ENCODE results near the gene PABPN1L. TPM values are rescaled to one million over a fixed set of nuclear protein-coding genes. Genes with fewer than 3 reads are reported as not detected.

Gene PABPN1L
- total and polyA plus RNA-seq, 2 of the 8 experiments (the other 6 are each of a cell fraction or from before 2014, with no cell fraction given): not detected

- no peak overlapping the region for H2BK120ac ChIP-seq (replicated peaks; ENCODE audit: low read depth, low read length)
- WGBS, 2 experiments (ENCODE audit: extremely low coverage in 1 of 2, insufficient coverage in 1 of 2, insufficient read length in 1 of 2, insufficient replicate concordance in 2 of 2, low coverage in 1 of 2, low lambda C conversion rate in 2 of 2, missing lambda C conversion rate in 1 of 2): 82% methylated on average over 23 of the region's 25 CpGs; no CpG with 5 or more reads in 1 of the 2 experiments
- H3K56ac ChIP-seq (replicated peaks; ENCODE audit: insufficient read length, low read depth, low read length): no peak overlapping the region
- H3K79me1 ChIP-seq (ENCODE audit: low read depth, low read length): peaks cover 4% of the 10 kb centered on the region; the same call in 1 of the 2 replicates
- no peak overlapping the region for H4K5ac ChIP-seq (ENCODE audit: insufficient read length, low read depth, low read length)
- TF ChIP-seq TEAD4 (IDR thresholded peaks at IDR 0.05; ENCODE audit: low read depth, low read length) (no peak), TCF12 (IDR thresholded peaks at IDR 0.05; ENCODE audit: low read depth, low read length) (no peak), BRCA1 (IDR thresholded peaks at IDR 0.05; ENCODE audit: low read depth, low read length) (no peak), BCL11A (IDR thresholded peaks at IDR 0.05; ENCODE audit: low read depth in 2 of 2, low read length in 2 of 2) (no peak), RXRA (IDR thresholded peaks at IDR 0.05; ENCODE audit: insufficient read depth, low read depth, low read length) (no peak), MAFK (IDR thresholded peaks at IDR 0.05; ENCODE audit: low read depth, low read length) (no peak), KDM4A (IDR thresholded peaks at IDR 0.05; ENCODE audit: low read depth, low read length, severe bottlenecking) (no peak), CEBPB (IDR thresholded peaks at IDR 0.05; ENCODE audit: low read depth, low read length) (no peak)
- no peak overlapping the region for H2BK20ac ChIP-seq (ENCODE audit: low read length)
- H3K18ac ChIP-seq (ENCODE audit: extremely low read depth, low read length): no peak overlapping the region
- ChIA-PET CTCF (ENCODE audit: partially characterized antibody) (interaction anchor here (1.2 kb wide), 1 partner anchor 53 kb away, joined by 3 read pairs; no protein-coding TSS in a partner anchor), POLR2A (ENCODE audit: partially characterized antibody) (interaction anchor here (1.8 kb wide), 1 partner anchor 53 kb away, joined by 5 read pairs; no protein-coding TSS in a partner anchor)
- H3K4me3 ChIP-seq (ENCODE audit: extremely low read depth in 1 of 4, insufficient read depth in 2 of 4, low read depth in 3 of 4, low read length in 4 of 4): no peak overlapping the region
- H3K79me2 ChIP-seq (ENCODE audit: control insufficient read depth in 1 of 2, insufficient read depth in 2 of 2, low read length in 2 of 2): 0 out of 4 replicates have a peak, but pooled peaks cover 0 to 6% of the 10 kb centered on the region in 2 experiments
- no peak overlapping the region for H3K4me2 ChIP-seq (ENCODE audit: insufficient read depth in 1 of 2, low read depth in 2 of 2, low read length in 2 of 2)
- no peak for FAIRE-seq
- H3K9ac ChIP-seq (replicated peaks in 1 of 4; ENCODE audit: extremely low read depth in 1 of 4, low read depth in 3 of 4, low read length in 3 of 4): no peak overlapping the region
- H3K27ac ChIP-seq (ENCODE audit: low read depth, low read length): no peak overlapping the region
- H2BK5ac ChIP-seq (ENCODE audit: low read depth, low read length): no peak overlapping the region
- DNase-seq (ENCODE audit: low read depth in 1 of 2, low spot score in 2 of 2): no peak
- H3K23ac ChIP-seq (ENCODE audit: insufficient read length): no peak overlapping the region
- H3K23me2 ChIP-seq (ENCODE audit: low read depth, low read length): no peaks in the 10 kb centered on the region
- no peak overlapping the region for H4K8ac ChIP-seq (ENCODE audit: extremely low read depth, insufficient read depth, low read length)
- H2AK5ac ChIP-seq (ENCODE audit: low read depth, low read length): no peak overlapping the region
- H3K4ac ChIP-seq (replicated peaks; ENCODE audit: insufficient read length, low read depth, low read length): no peak overlapping the region
- no peak overlapping the region for H4K91ac ChIP-seq (replicated peaks; ENCODE audit: insufficient read length, low read length)
- H3K14ac ChIP-seq (ENCODE audit: insufficient read length): no peak overlapping the region
- no peak overlapping the region for H2BK15ac ChIP-seq (ENCODE audit: low read length)
- H3K27me3 ChIP-seq (replicated peaks in 1 of 4; ENCODE audit: control insufficient read depth in 3 of 4, extremely low read depth in 1 of 4, insufficient read depth in 3 of 4, low read length in 3 of 4): no peaks in the 10 kb centered on the region
- peaks cover 11 to 21% (median 15%) of the 10 kb centered on the region in 4 experiments for H3K36me3 ChIP-seq (ENCODE audit: control insufficient read depth in 2 of 4, insufficient read depth in 4 of 4, low read length in 3 of 4)
- H2AFZ ChIP-seq (ENCODE audit: low read length): no peak overlapping the region
- no peak overlapping the region for H2BK12ac ChIP-seq (ENCODE audit: low read depth, low read length)
- H3K9me3 ChIP-seq (ENCODE audit: insufficient read depth in 2 of 2, low read depth in 1 of 2, low read length in 1 of 2): no peaks in the 10 kb centered on the region
- peaks cover 3 to 4% of the 10 kb centered on the region in 2 experiments for H4K20me1 ChIP-seq (replicated peaks in 1 of 2; ENCODE audit: control insufficient read depth in 1 of 2, insufficient read depth in 2 of 2, low read length in 2 of 2)
- no peaks in the 10 kb centered on the region; a peak in 1 of 7 replicates for H3K4me1 ChIP-seq (replicated peaks in 1 of 4; ENCODE audit: control insufficient read depth in 3 of 4, insufficient read depth in 4 of 4, low read length in 3 of 4)
Observed at GRCh38 chr16:88862968-88863367, 3.5 kb downstream of the PABPN1L start.

Data from H1 (cell line).